ENCODE results near the gene IL36RN.

DNA sequence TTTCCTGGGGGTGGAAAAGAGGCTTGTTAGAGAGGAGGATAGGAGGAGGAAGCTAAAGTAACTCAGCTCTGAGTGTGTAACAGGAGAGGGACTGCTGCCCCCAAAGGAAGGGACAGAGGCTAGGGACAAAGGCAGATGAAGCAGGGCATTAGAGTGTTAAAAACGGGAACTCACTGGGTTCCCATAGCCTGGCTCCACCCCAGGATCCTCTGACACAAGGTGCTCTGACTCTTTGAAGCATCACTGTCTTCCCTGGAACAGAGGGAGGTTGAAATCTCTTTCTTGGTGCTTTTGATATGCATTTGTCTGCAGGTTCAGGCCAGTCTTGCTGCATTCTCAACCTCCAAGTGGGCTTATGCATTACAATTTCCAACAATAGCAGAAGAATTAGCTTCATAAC, 30.9 kb upstream of the IL36RN start:
- TF ChIP-seq, protein P1, sequence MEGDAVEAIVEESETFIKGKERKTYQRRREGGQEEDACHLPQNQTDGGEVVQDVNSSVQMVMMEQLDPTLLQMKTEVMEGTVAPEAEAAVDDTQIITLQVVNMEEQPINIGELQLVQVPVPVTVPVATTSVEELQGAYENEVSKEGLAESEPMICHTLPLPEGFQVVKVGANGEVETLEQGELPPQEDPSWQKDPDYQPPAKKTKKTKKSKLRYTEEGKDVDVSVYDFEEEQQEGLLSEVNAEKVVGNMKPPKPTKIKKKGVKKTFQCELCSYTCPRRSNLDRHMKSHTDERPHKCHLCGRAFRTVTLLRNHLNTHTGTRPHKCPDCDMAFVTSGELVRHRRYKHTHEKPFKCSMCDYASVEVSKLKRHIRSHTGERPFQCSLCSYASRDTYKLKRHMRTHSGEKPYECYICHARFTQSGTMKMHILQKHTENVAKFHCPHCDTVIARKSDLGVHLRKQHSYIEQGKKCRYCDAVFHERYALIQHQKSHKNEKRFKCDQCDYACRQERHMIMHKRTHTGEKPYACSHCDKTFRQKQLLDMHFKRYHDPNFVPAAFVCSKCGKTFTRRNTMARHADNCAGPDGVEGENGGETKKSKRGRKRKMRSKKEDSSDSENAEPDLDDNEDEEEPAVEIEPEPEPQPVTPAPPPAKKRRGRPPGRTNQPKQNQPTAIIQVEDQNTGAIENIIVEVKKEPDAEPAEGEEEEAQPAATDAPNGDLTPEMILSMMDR (conservative IDR thresholded peaks at IDR 0.05; ENCODE audit: low read length): no peak
- TF ChIP-seq EZH2phosphoT487 (IDR thresholded peaks at IDR 0.05; ENCODE audit: borderline replicate concordance, low read depth, low read length): no peak

All from OCI-LY7 (cell line).